Ishikawa (cell line): ENCODE data around the gene NLGN1.

Source experiments
- CEBPB ChIP-seq: IDR thresholded peaks from 2 replicates; pipeline ENCODE4 v1.6.1; 2012
- CREB1 ChIP-seq: IDR thresholded peaks from 2 replicates; pipeline ENCODE4 v1.6.1; 2012; ENCODE audit warnings: low read depth
- EGR1 ChIP-seq: IDR thresholded peaks from 2 replicates; pipeline ENCODE4 v1.6.1; 2012
- EP300 ChIP-seq: IDR thresholded peaks from 2 replicates; pipeline ENCODE4 v1.6.1; 2012; ENCODE audit warnings: borderline replicate concordance
- FOXM1 ChIP-seq: IDR thresholded peaks from 2 replicates; pipeline ENCODE4 v1.6.1; 2012; ENCODE audit warnings: low read depth, borderline replicate concordance
- NFIC ChIP-seq: IDR thresholded peaks from 2 replicates; pipeline ENCODE4 v1.6.1; 2012
- RAD21 ChIP-seq: IDR thresholded peaks from 2 replicates; pipeline ENCODE4 v1.6.1; 2012; ENCODE audit warnings: low read depth
- TAF1 ChIP-seq: IDR thresholded peaks from 2 replicates; pipeline ENCODE4 v1.6.1; 2012; ENCODE audit warnings: low read depth, mild to moderate bottlenecking
- TCF12 ChIP-seq: IDR thresholded peaks from 2 replicates; pipeline ENCODE4 v1.6.1; 2012; ENCODE audit warnings: low read depth
- TEAD4 ChIP-seq: IDR thresholded peaks from 2 replicates; pipeline ENCODE4 v1.6.1; 2012
- YY1 ChIP-seq: IDR thresholded peaks from 2 replicates; pipeline ENCODE4 v1.6.1; 2012; ENCODE audit warnings: low read depth
- ZBTB7A ChIP-seq: IDR thresholded peaks from 2 replicates; pipeline ENCODE4 v1.6.1; 2012; ENCODE audit warnings: low read depth
- TF ChIP-seq, protein P1 (sequence below): IDR thresholded peaks from 2 replicates; pipeline ENCODE4 v1.6.1; 2012
- TF ChIP-seq, protein P2 (sequence below): IDR thresholded peaks from 2 replicates; pipeline ENCODE4 v1.6.1; 2012
- TF ChIP-seq, protein P3 (sequence below): IDR thresholded peaks from 2 replicates; pipeline ENCODE4 v1.6.1; 2012; ENCODE audit warnings: low read depth, mild to moderate bottlenecking

NLGN1 gene

DNA sequence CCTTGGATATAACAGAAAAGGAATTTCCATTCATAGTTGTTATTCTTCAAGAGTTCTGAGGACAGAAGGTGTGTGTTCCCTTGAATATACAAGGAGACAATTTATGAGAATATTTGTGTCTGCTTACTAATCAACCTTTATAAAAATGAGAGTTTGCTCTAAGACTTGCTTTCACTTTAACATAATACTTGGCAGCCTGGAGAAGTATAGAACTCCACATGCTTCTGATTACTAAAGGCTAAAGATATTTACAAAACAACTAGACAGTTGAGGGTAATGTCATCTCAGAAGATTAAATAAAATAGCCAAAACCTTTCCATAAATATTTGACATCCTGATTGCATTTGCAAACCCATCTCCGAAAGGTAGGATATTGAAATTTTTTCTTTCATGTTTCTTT, 734.5 kb downstream of the NLGN1 start:
- TF ChIP-seq NFIC, result no peak
- no peak for TF ChIP-seq EP300
- TF ChIP-seq CREB1, result no peak
- TF ChIP-seq CEBPB, result no peak
- TF ChIP-seq, protein P1, sequence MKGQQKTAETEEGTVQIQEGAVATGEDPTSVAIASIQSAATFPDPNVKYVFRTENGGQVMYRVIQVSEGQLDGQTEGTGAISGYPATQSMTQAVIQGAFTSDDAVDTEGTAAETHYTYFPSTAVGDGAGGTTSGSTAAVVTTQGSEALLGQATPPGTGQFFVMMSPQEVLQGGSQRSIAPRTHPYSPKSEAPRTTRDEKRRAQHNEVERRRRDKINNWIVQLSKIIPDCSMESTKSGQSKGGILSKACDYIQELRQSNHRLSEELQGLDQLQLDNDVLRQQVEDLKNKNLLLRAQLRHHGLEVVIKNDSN, result no peak
- TF ChIP-seq RAD21, result no peak
- no peak for TF ChIP-seq TAF1
- no peak for TF ChIP-seq FOXM1
- TF ChIP-seq, protein P2, sequence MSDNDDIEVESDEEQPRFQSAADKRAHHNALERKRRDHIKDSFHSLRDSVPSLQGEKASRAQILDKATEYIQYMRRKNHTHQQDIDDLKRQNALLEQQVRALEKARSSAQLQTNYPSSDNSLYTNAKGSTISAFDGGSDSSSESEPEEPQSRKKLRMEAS, result no peak
- TF ChIP-seq TEAD4, result no peak
- TF ChIP-seq, protein P3, sequence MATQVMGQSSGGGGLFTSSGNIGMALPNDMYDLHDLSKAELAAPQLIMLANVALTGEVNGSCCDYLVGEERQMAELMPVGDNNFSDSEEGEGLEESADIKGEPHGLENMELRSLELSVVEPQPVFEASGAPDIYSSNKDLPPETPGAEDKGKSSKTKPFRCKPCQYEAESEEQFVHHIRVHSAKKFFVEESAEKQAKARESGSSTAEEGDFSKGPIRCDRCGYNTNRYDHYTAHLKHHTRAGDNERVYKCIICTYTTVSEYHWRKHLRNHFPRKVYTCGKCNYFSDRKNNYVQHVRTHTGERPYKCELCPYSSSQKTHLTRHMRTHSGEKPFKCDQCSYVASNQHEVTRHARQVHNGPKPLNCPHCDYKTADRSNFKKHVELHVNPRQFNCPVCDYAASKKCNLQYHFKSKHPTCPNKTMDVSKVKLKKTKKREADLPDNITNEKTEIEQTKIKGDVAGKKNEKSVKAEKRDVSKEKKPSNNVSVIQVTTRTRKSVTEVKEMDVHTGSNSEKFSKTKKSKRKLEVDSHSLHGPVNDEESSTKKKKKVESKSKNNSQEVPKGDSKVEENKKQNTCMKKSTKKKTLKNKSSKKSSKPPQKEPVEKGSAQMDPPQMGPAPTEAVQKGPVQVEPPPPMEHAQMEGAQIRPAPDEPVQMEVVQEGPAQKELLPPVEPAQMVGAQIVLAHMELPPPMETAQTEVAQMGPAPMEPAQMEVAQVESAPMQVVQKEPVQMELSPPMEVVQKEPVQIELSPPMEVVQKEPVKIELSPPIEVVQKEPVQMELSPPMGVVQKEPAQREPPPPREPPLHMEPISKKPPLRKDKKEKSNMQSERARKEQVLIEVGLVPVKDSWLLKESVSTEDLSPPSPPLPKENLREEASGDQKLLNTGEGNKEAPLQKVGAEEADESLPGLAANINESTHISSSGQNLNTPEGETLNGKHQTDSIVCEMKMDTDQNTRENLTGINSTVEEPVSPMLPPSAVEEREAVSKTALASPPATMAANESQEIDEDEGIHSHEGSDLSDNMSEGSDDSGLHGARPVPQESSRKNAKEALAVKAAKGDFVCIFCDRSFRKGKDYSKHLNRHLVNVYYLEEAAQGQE, result no peak
- no peak for TF ChIP-seq ZBTB7A

DNA sequence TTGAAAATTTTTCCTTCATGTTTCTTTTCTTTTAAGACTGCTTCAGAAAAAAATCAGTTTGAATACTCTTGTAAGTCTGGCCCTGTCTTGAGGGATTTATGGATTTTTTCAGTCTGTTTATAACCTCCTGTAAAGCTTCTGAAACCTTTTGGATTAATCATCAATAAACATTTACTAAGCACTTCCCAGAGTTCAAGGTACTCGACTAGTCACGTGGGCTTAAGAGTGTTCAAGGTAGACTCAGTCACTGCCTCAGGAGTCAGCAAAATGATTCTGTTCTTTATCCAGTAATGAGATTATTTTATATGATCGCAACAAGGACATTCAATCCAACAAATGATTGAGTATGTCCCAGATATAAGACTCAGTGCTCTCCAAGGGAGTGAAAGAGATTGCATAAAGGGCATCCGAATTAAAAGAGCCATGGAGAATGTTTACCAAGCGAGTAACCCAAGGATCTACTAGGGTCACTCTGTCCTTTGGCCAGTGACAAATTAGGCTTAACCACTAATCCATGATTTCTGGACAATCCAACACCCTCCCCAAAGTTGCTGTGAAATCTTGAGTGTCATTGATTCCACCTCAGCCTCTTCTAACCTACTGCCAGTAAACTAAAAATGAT, 735.0 kb downstream of the NLGN1 start:
- TF ChIP-seq, protein P3, result no peak
- TF ChIP-seq EGR1 (no peak), EP300 (no peak), CEBPB (no peak), ZBTB7A (no peak), CREB1 (no peak), YY1 (no peak), FOXM1 (no peak), TCF12 (no peak), TEAD4 (no peak), NFIC (no peak), RAD21 (no peak), TAF1 (no peak)
- TF ChIP-seq, protein P1, result no peak
- TF ChIP-seq, protein P2, result no peak

DNA sequence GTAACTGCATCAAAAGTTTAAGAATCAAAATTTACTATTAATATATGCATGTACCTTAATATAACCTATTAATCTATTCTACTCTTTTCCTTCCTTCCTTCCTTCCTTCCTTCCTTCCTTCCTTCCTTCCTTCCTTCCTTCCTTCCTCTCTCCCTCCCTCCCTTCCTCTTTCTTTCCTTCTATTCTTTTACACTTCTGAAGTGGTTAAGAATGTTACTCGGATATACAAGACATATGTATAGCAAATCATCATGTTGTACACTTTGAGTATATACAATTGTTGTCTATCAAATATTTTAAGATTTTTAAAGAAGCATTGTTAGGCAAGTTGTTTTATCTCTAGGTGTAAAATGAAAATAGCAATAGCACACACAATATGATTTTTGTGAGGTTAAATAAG, 748.5 kb downstream of the NLGN1 start:
- TF ChIP-seq ZBTB7A (no peak), YY1 (no peak), NFIC (no peak), RAD21 (no peak), TCF12 (no peak), CREB1 (no peak), EP300 (no peak), TEAD4 (no peak), EGR1 (no peak), TAF1 (no peak)
- TF ChIP-seq, protein P1, result no peak
- TF ChIP-seq, protein P2, result no peak
- TF ChIP-seq, protein P3, result no peak

DNA sequence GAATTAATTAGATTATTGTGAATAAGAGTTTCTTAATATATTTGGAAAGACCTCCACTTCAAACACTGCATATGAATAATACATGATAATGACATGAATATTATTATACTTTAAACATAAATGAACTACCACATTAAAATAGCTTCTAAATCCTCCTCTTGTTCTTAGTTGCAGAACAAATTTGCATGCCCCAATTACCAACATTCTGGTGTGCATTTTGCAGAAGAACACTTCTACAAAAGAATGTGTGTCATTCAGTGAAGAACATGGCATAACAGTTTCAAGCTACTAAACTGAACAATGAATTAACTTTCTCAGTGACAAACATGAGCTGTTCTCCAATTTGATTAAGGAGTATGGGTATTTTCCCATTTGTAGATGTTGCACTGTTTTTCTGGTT, 750.3 kb downstream of the NLGN1 start:
- TF ChIP-seq TEAD4 (no peak), FOXM1 (no peak), EGR1 (no peak), RAD21 (no peak), TCF12 (no peak), EP300 (no peak)
- TF ChIP-seq, protein P2, result no peak
